ENCODE data around the gene CITED2. TPM values are rescaled to one million over a fixed set of nuclear protein-coding genes. Genes with fewer than 3 reads are reported as not detected.

CITED2 gene
- polyA plus RNA-seq, 3 donors: 22.9 to 71.6 (median 43.9) TPM

DNA sequence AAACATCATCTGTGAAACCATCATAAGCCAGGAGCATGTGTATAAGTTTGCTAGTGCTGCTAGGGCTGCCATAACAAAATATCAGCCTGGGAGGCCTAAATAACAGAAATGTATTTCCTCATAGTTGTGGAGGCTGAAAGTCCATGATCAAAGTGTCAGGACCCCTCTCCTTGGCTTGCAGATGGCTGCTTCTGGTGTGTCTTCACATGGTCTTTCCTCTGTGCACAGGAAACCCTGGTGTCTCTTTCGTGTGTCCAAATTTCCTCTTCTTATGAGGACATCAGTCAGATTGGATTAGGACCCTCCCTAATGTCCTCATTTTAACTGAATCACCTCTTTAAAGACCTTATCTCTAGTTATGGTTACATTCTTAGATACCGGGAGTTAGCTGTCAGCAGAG is 6.2 kb upstream of the CITED2 start:
- H3K9me3 Mint-ChIP-seq: peaks cover 0 to 3% (median 0%) of the 10 kb centered on the region in 7 donors
- H3K27me3 Mint-ChIP-seq (ENCODE audit: low read depth in 3 of 3): peaks cover 0 to 3% (median 2%) of the 10 kb centered on the region in 3 donors
- Histone ChIP-seq H3K4me3 (replicated peaks in 1 of 3; ENCODE audit: low read depth in 2 of 3, low read length in 3 of 3) (no peak overlapping the region), H3K4me1 (ENCODE audit: control insufficient read depth in 1 of 2, insufficient read depth in 2 of 2, low read length in 2 of 2) (peaks cover 19 to 28% of the 10 kb centered on the region in 2 donors), H3K36me3 (replicated peaks in 1 of 2; ENCODE audit: control insufficient read depth in 1 of 2, insufficient read depth in 2 of 2, low read length in 2 of 2) (no peaks in the 10 kb centered on the region), H2AFZ (ENCODE audit: insufficient read depth, low read depth, low read length, poor library complexity, severe bottlenecking) (no peak overlapping the region), H3K4me2 (replicated peaks; ENCODE audit: extremely low read depth, low read length, poor library complexity, severe bottlenecking) (no peak overlapping the region), H3K79me2 (ENCODE audit: insufficient read depth, low read length) (no peaks in the 10 kb centered on the region), H3K27me3 (ENCODE audit: control insufficient read depth in 2 of 2, insufficient read depth in 2 of 2, low read length in 2 of 2) (no peaks in the 10 kb centered on the region), H3K27ac (ENCODE audit: low read depth in 1 of 2, low read length in 2 of 2) (no peak overlapping the region), H3K9me3 (replicated peaks in 1 of 2; ENCODE audit: control insufficient read depth in 1 of 2, insufficient read depth in 1 of 2, low read length in 2 of 2) (no peaks in the 10 kb centered on the region), H3K9ac (ENCODE audit: insufficient read depth, low read length, poor library complexity, severe bottlenecking) (no peak overlapping the region), H4K20me1 (ENCODE audit: insufficient read depth, low read length) (no peaks in the 10 kb centered on the region)
- WGBS (ENCODE audit: insufficient coverage): 0% methylated on average over 1 of the region's 2 CpGs
- H3K4me1 Mint-ChIP-seq: peaks cover 37% of the 10 kb centered on the region
- intact Hi-C loops (cut with micrococcal nuclease): no loop called here
- TF ChIP-seq, protein P1, sequence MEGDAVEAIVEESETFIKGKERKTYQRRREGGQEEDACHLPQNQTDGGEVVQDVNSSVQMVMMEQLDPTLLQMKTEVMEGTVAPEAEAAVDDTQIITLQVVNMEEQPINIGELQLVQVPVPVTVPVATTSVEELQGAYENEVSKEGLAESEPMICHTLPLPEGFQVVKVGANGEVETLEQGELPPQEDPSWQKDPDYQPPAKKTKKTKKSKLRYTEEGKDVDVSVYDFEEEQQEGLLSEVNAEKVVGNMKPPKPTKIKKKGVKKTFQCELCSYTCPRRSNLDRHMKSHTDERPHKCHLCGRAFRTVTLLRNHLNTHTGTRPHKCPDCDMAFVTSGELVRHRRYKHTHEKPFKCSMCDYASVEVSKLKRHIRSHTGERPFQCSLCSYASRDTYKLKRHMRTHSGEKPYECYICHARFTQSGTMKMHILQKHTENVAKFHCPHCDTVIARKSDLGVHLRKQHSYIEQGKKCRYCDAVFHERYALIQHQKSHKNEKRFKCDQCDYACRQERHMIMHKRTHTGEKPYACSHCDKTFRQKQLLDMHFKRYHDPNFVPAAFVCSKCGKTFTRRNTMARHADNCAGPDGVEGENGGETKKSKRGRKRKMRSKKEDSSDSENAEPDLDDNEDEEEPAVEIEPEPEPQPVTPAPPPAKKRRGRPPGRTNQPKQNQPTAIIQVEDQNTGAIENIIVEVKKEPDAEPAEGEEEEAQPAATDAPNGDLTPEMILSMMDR (IDR thresholded peaks at IDR 0.05): no peak
- peak in 1 of 3 donors; percentile 12 for DNase-seq
- H3K36me3 Mint-ChIP-seq: no peaks in the 10 kb centered on the region
- no peak overlapping the region for H3K4me3 Mint-ChIP-seq
- H3K27ac Mint-ChIP-seq: peak overlapping the region in 2 of 7 donors; percentile 44 to 80

GRCh38 chr6:139380168-139380567 is 5.7 kb upstream of the CITED2 start:
- H3K27me3 Mint-ChIP-seq (ENCODE audit: low read depth in 3 of 3): peaks cover 0 to 3% (median 2%) of the 10 kb centered on the region in 3 donors
- H3K27ac Mint-ChIP-seq: peak overlapping the region in 1 of 7 donors; percentile 80
- TF ChIP-seq, protein P1 (IDR thresholded peaks at IDR 0.05): no peak
- intact Hi-C loops (cut with micrococcal nuclease): no loop called here
- H3K4me1 Mint-ChIP-seq: peaks cover 37% of the 10 kb centered on the region
- Histone ChIP-seq H3K79me2 (ENCODE audit: insufficient read depth, low read length) (no peaks in the 10 kb centered on the region), H3K36me3 (replicated peaks in 1 of 2; ENCODE audit: control insufficient read depth in 1 of 2, insufficient read depth in 2 of 2, low read length in 2 of 2) (no peaks in the 10 kb centered on the region), H4K20me1 (ENCODE audit: insufficient read depth, low read length) (no peaks in the 10 kb centered on the region), H3K9me3 (replicated peaks in 1 of 2; ENCODE audit: control insufficient read depth in 1 of 2, insufficient read depth in 1 of 2, low read length in 2 of 2) (no peaks in the 10 kb centered on the region), H3K4me1 (ENCODE audit: control insufficient read depth in 1 of 2, insufficient read depth in 2 of 2, low read length in 2 of 2) (peaks cover 19 to 28% of the 10 kb centered on the region in 2 donors), H2AFZ (ENCODE audit: insufficient read depth, low read depth, low read length, poor library complexity, severe bottlenecking) (no peak overlapping the region), H3K9ac (ENCODE audit: insufficient read depth, low read length, poor library complexity, severe bottlenecking) (no peak overlapping the region), H3K27ac (ENCODE audit: low read depth in 1 of 2, low read length in 2 of 2) (no peak overlapping the region), H3K27me3 (ENCODE audit: control insufficient read depth in 2 of 2, insufficient read depth in 2 of 2, low read length in 2 of 2) (no peaks in the 10 kb centered on the region), H3K4me3 (replicated peaks in 1 of 3; ENCODE audit: low read depth in 2 of 3, low read length in 3 of 3) (no peak overlapping the region), H3K4me2 (replicated peaks; ENCODE audit: extremely low read depth, low read length, poor library complexity, severe bottlenecking) (no peak overlapping the region)
- peaks cover 0 to 3% (median 0%) of the 10 kb centered on the region in 7 donors for H3K9me3 Mint-ChIP-seq
- WGBS (ENCODE audit: insufficient coverage): 91% methylated on average over 6 of the region's 7 CpGs
- no peaks in the 10 kb centered on the region for H3K36me3 Mint-ChIP-seq
- DNase-seq: no peak
- H3K4me3 Mint-ChIP-seq: no peak overlapping the region
